GM12872 (cell line): ENCODE results near the gene PWWP2B.

Experiments used
- CTCF ChIP-seq: IDR thresholded peaks from 3 replicates; pipeline ENCODE4 v1.5.1; 2011; ENCODE audit warnings: low read depth, mild to moderate bottlenecking, low read length, moderate library complexity; ENCODE audit not compliant: insufficient read depth

The PWWP2B gene

GRCh38 chr10:132389433-132390169 is 7.4 kb upstream of the PWWP2B start:
- no peak for TF ChIP-seq CTCF

- no peak for TF ChIP-seq CTCF
Observed at GRCh38 chr10:132390170-132390920, 6.7 kb upstream of the PWWP2B start.

GRCh38 chr10:132390921-132391675 is 5.9 kb upstream of the PWWP2B start:
- TF ChIP-seq CTCF: no peak

GRCh38 chr10:132391676-132392020 is 5.4 kb upstream of the PWWP2B start:
- no peak for TF ChIP-seq CTCF

- no peak for TF ChIP-seq CTCF
Observed at GRCh38 chr10:132392184-132392800, 4.7 kb upstream of the PWWP2B start.

GRCh38 chr10:132392811-132393694 is 3.9 kb upstream of the PWWP2B start:
- no peak for TF ChIP-seq CTCF
